ENCODE measurements around the gene SH3PXD2A.

DNA sequence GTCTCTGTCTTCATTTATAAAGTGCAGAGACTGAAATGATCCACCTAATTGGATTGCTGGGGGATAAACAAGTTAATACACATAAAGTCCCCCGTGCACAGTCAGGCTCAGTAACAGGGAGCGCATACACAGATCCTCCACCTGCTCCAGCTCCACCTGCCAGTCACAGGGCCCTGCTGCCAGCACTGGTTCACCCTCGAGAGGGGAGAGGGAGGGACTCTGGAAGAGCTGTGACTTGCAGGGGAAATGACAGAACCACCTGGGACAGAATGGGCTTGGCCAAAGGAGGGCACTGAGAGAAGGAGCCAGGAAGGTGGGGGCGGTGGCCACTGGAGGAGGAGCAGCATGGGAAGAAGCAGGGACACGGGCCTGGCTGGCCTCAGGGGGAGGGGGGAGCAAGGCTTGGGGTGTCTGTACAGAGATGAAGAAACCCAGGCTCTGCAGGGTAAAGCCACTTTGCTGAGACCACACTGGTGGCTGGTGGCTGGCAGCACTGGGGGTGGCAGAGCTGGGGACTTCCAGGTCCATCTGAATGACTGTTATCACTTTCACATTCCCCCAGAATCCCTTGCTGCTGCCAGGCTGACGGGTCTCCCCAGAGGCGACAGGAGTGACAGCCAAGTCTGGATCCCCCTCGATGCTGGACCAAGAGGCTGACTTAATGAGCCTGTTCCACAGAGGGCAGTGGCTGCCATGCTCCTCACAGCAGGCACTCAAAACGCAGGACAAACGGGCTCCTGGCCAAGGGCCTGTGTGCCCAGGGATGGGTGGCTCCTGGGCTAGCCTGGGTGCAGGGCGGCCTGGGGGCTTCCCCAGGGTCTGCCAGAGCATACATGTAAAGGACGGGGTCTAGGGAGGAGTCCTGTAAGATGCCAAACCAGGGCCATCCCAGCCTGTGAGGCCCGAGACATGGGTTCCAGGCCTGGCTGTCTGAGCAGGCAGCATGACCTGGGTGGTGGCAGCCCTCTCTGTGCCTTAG is 151.1 kb downstream of the SH3PXD2A start:
- TF ChIP-seq, protein P1, sequence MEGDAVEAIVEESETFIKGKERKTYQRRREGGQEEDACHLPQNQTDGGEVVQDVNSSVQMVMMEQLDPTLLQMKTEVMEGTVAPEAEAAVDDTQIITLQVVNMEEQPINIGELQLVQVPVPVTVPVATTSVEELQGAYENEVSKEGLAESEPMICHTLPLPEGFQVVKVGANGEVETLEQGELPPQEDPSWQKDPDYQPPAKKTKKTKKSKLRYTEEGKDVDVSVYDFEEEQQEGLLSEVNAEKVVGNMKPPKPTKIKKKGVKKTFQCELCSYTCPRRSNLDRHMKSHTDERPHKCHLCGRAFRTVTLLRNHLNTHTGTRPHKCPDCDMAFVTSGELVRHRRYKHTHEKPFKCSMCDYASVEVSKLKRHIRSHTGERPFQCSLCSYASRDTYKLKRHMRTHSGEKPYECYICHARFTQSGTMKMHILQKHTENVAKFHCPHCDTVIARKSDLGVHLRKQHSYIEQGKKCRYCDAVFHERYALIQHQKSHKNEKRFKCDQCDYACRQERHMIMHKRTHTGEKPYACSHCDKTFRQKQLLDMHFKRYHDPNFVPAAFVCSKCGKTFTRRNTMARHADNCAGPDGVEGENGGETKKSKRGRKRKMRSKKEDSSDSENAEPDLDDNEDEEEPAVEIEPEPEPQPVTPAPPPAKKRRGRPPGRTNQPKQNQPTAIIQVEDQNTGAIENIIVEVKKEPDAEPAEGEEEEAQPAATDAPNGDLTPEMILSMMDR (IDR thresholded peaks at IDR 0.05): no peak
- TF ChIP-seq EP300 (IDR thresholded peaks at IDR 0.05) (no peak), POLR2AphosphoS5 (IDR thresholded peaks at IDR 0.05) (no peak), POLR2A (IDR thresholded peaks at IDR 0.05) (no peak)
